GM23338 (cell line): ENCODE data around the gene PIF1. TPM values are rescaled to one million over a fixed set of nuclear protein-coding genes. Genes with fewer than 3 reads are reported as not detected.

Experiments used
- ATAC-seq: fragments of 200-7000 bp; cut with Tn5 transposase; 3 replicates; pipeline ENCODE4 v1.9.1; 2020
- DNase-seq: peaks from one replicate; pipeline ENCODE4 v3.0.0-alpha.2; 2015; ENCODE audit warnings: low spot score
- H2AFZ ChIP-seq: fragments of 200-600 bp; sonication (generic); 2 replicates; pipeline ENCODE4 v1.8.0; 2016; ENCODE audit warnings: antibody characterized with exemption, mild to moderate bottlenecking, moderate library complexity
- H3F3A ChIP-seq: fragments of 200-600 bp; sonication (generic); replicated peaks from 2 replicates; pipeline ENCODE4 v1.8.0; 2017; ENCODE audit warnings: antibody characterized with exemption, mixed run types, low read depth
- H3K27ac ChIP-seq: fragments of 200-600 bp; sonication (generic); 2 replicates; pipeline ENCODE4 v1.6.1; 2016; ENCODE audit warnings: low read depth
- H3K27me3 ChIP-seq: fragments of 200-600 bp; sonication (generic); 2 replicates; pipeline ENCODE4 v1.8.0; 2016; ENCODE audit warnings: mild to moderate bottlenecking, mixed run types, moderate library complexity; ENCODE audit not compliant: insufficient read depth
- H3K36me3 ChIP-seq: fragments of 200-600 bp; sonication (generic); 2 replicates; pipeline ENCODE4 v1.8.0; 2016; ENCODE audit warnings: mild to moderate bottlenecking; ENCODE audit not compliant: insufficient read depth
- H3K4me1 ChIP-seq: fragments of 200-600 bp; sonication (generic); 2 replicates; pipeline ENCODE4 v1.8.0; 2016; ENCODE audit warnings: mild to moderate bottlenecking, moderate library complexity; ENCODE audit not compliant: insufficient read depth
- H3K4me2 ChIP-seq: fragments of 200-600 bp; sonication (generic); 2 replicates; pipeline ENCODE4 v1.7.1; 2017; ENCODE audit warnings: mixed run types
- H3K4me3 ChIP-seq: fragments of 200-600 bp; sonication (generic); 2 replicates; pipeline ENCODE4 v1.6.1; 2016; ENCODE audit warnings: mixed run types
- H3K79me2 ChIP-seq: fragments of 200-600 bp; sonication (generic); replicated peaks from 2 replicates; pipeline ENCODE4 v1.8.0; 2017; ENCODE audit warnings: mild to moderate bottlenecking; ENCODE audit not compliant: insufficient read depth
- H3K9me2 ChIP-seq: fragments of 200-600 bp; sonication (generic); 2 replicates; pipeline ENCODE4 v1.8.0; 2017; ENCODE audit not compliant: insufficient read depth
- H4K20me1 ChIP-seq: fragments of 200-600 bp; sonication (generic); replicated peaks from 2 replicates; pipeline ENCODE4 v1.8.0; 2017; ENCODE audit warnings: mild to moderate bottlenecking; ENCODE audit not compliant: insufficient read depth
- H3K27ac Mint-ChIP-seq: 2 replicates; pipeline ENCODE4 v1.8.0; 2020; ENCODE audit warnings: inconsistent platforms, mild to moderate bottlenecking, moderate library complexity, mixed read lengths
- H3K27me3 Mint-ChIP-seq: 3 replicates; pipeline ENCODE4 v1.8.0; 2022; ENCODE audit warnings: low read depth, mild to moderate bottlenecking, moderate library complexity, mixed read lengths, inconsistent platforms; ENCODE audit not compliant: insufficient read depth, poor library complexity
- H3K36me3 Mint-ChIP-seq: 3 replicates; pipeline ENCODE4 v1.8.0; 2021; ENCODE audit warnings: low read depth, mild to moderate bottlenecking, inconsistent platforms, moderate library complexity, mixed read lengths
- H3K4me1 Mint-ChIP-seq: 3 replicates; pipeline ENCODE4 v1.8.0; 2020; ENCODE audit warnings: mild to moderate bottlenecking, inconsistent platforms, mixed read lengths
- H3K4me3 Mint-ChIP-seq: 3 replicates; pipeline ENCODE4 v1.8.0; 2021; ENCODE audit warnings: moderate library complexity, mild to moderate bottlenecking, inconsistent platforms, mixed read lengths
- H3K9me3 Mint-ChIP-seq: 3 replicates; pipeline ENCODE4 v1.8.0; 2020; ENCODE audit warnings: moderate library complexity, mild to moderate bottlenecking, inconsistent platforms, mixed read lengths
- CTCF ChIP-seq, 2 experiments: fragments of 200-600 bp in 1 of 2; sonication (generic) in 1 of 2; conservative IDR thresholded peaks; 2 replicates each; pipeline versions ENCODE4 v1.5.1 to v1.6.1; 2016 to 2017; ENCODE audit warnings: antibody characterized with exemption in 2 of 2, low read depth in 2 of 2, mild to moderate bottlenecking in 2 of 2, moderate library complexity in 1 of 2
- ETS1 ChIP-seq: IDR thresholded peaks from 2 replicates; pipeline ENCODE4 v1.6.1; 2016; ENCODE audit warnings: antibody characterized with exemption
- EZH2 ChIP-seq: fragments of 200-600 bp; sonication (generic); IDR thresholded peaks from one replicate; pipeline ENCODE4 v1.8.0; 2017; ENCODE audit warnings: antibody characterized with exemption, mild to moderate bottlenecking, low read depth; ENCODE audit not compliant: unreplicated experiment
- JUNB ChIP-seq: IDR thresholded peaks from one replicate; pipeline ENCODE4 v1.6.1; 2016; ENCODE audit warnings: antibody characterized with exemption; ENCODE audit not compliant: unreplicated experiment
- POLR2AphosphoS5 ChIP-seq: IDR thresholded peaks from 2 replicates; pipeline ENCODE4 v1.6.1; 2016; ENCODE audit warnings: antibody characterized with exemption, low read depth
- REST ChIP-seq: IDR thresholded peaks from one replicate; pipeline ENCODE4 v1.6.1; 2018; ENCODE audit warnings: antibody characterized with exemption; ENCODE audit not compliant: unreplicated experiment
- STAT1 ChIP-seq: IDR thresholded peaks from one replicate; pipeline ENCODE4 v1.6.1; 2016; ENCODE audit warnings: antibody characterized with exemption; ENCODE audit not compliant: unreplicated experiment
- ZNF114 ChIP-seq: fragments of 250-450 bp; sonication (Bioruptor Pico); IDR thresholded peaks from 2 replicates; pipeline ENCODE4 v1.5.0; 2020; ENCODE audit warnings: mild to moderate bottlenecking, moderate library complexity
- ZNF331 ChIP-seq: fragments of 250-450 bp; sonication (Bioruptor Pico); IDR thresholded peaks from 2 replicates; pipeline ENCODE4 v1.5.0; 2020; ENCODE audit warnings: low read depth, mild to moderate bottlenecking, moderate library complexity
- ZNF462 ChIP-seq: fragments of 250-450 bp; sonication (Bioruptor Pico); IDR thresholded peaks from 2 replicates; pipeline ENCODE4 v1.5.0; 2020; ENCODE audit warnings: mild to moderate bottlenecking, moderate library complexity
- polyA plus RNA-seq: library from polyadenylated mRNA; unstranded; fragments of >200 nt; fragmentation: Nextera tagmentation; extraction: Ambion mirVana; gene quantifications from 2 replicates; pipeline ENCODE4 v1.2.1, GENCODE V29; 2016
- total RNA-seq: library from RNA; depleted of rRNA; stranded (reverse); fragments of >200 nt; shearing (Covaris generic); gene quantifications from 2 replicates; pipeline ENCODE4 v1.2.3, GENCODE V29; 2014

The PIF1 gene
- total and polyA plus RNA-seq, 2 experiments from 2014 or later = 116 to 200 TPM

- no peak for TF ChIP-seq CTCF (conservative IDR thresholded peaks at IDR 0.05; ENCODE audit: low read depth in 2 of 2)
These were observed 8.2 kb upstream of the PIF1 start (continued) for GRCh38 chr15:64833690-64834089.

GRCh38 chr15:64828985-64829384 lies 3.5 kb upstream of the PIF1 start:
- Histone ChIP-seq H3K27ac (no peak overlapping the region; the same call in 1 of the 2 replicates), H3F3A (peaks cover 12% of the 10 kb centered on the region), H3K4me2 (no peak overlapping the region), H3K4me3 (no peak overlapping the region), H3K4me1 (peaks cover 11% of the 10 kb centered on the region), H3K27me3 (no peaks in the 10 kb centered on the region), H2AFZ (no peak overlapping the region), H3K9me2 (no peaks in the 10 kb centered on the region), H3K79me2 (peaks cover 47% of the 10 kb centered on the region), H3K36me3 (0 out of 2 replicates have a peak, but pooled peaks cover 5% of the 10 kb centered on the region), H4K20me1 (no peaks in the 10 kb centered on the region; the same call in 1 of the 2 replicates)
- no peak for DNase-seq
- no peak overlapping the region for H3K27ac Mint-ChIP-seq
- H3K27me3 Mint-ChIP-seq = peaks cover 11% of the 10 kb centered on the region
- ATAC-seq = no peak
- H3K4me1 Mint-ChIP-seq = peaks cover 18% of the 10 kb centered on the region
- peaks cover 25% of the 10 kb centered on the region; the same call in 2 of the 3 replicates for H3K36me3 Mint-ChIP-seq
- H3K4me3 Mint-ChIP-seq = no peak overlapping the region
- no peaks in the 10 kb centered on the region; the same call in 2 of the 3 replicates for H3K9me3 Mint-ChIP-seq
- TF ChIP-seq ZNF114 (no peak), JUNB (no peak), ZNF462 (CRISPR knock-in tag) (no peak), STAT1 (no peak), ETS1 (no peak), ZNF331 (no peak), POLR2AphosphoS5 (no peak), EZH2 (no peak), REST (no peak), CTCF (conservative IDR thresholded peaks at IDR 0.05; ENCODE audit: low read depth in 2 of 2) (no peak)
